H1 (cell line): Measurements from ENCODE around the gene CRHR2. TPM values are rescaled to one million over a fixed set of nuclear protein-coding genes. Genes with fewer than 3 reads are reported as not detected.

Experiments used
- CTCF ChIA-PET: fragments of 300-600 bp; sonication (Branson Sonifier 250); formaldehyde crosslinking; loops from one replicate; lab custom pipeline; 2021; ENCODE audit not compliant: partially characterized antibody; lab: Charles Lee
- POLR2A ChIA-PET: fragments of 300-600 bp; sonication (Branson Sonifier 250); formaldehyde crosslinking; loops from one replicate; lab custom pipeline; 2021; ENCODE audit warnings: inconsistent platforms; ENCODE audit not compliant: partially characterized antibody; lab: Charles Lee
- DNase-seq, 2 experiments: peaks; one replicate each; pipeline versions ENCODE4 v3.0.0 to v3.0.0-alpha.2; 2010 to 2022; ENCODE audit warnings: low spot score in 2 of 2, low read depth in 1 of 2, mixed read lengths in 1 of 2
- FAIRE-seq: peaks from 2 replicates; lab custom pipeline; 2011; peaks lifted over from hg19 to GRCh38; lab: Jason Lieb, UNC
- H2AFZ ChIP-seq: 2 replicates; pipeline ENCODE4 v1.8.1; 2012; ENCODE audit warnings: low read length, inconsistent platforms
- H2AK5ac ChIP-seq: 2 replicates; pipeline ENCODE4 v1.6.1; 2013; ENCODE audit warnings: low read depth, low read length
- H2BK120ac ChIP-seq: replicated peaks from 2 replicates; pipeline ENCODE3; 2013; ENCODE audit warnings: low read depth, low read length, inconsistent platforms
- H2BK12ac ChIP-seq: 2 replicates; pipeline ENCODE4 v1.6.1; 2013; ENCODE audit warnings: low read depth, low read length
- H2BK15ac ChIP-seq: 2 replicates; pipeline ENCODE4 v1.6.1; 2013; ENCODE audit warnings: low read length
- H2BK20ac ChIP-seq: 2 replicates; pipeline ENCODE4 v1.6.1; 2013; ENCODE audit warnings: low read length
- H2BK5ac ChIP-seq: 2 replicates; pipeline ENCODE4 v1.6.1; 2013; ENCODE audit warnings: low read depth, low read length
- H3K14ac ChIP-seq: 2 replicates; pipeline ENCODE4 v1.6.1; 2013; ENCODE audit warnings: inconsistent platforms; ENCODE audit not compliant: insufficient read length
- H3K18ac ChIP-seq: 2 replicates; pipeline ENCODE4 v1.6.1; 2013; ENCODE audit warnings: low read length; ENCODE audit errors: extremely low read depth
- H3K23ac ChIP-seq: 2 replicates; pipeline ENCODE4 v1.6.1; 2013; ENCODE audit warnings: inconsistent platforms; ENCODE audit not compliant: insufficient read length
- H3K23me2 ChIP-seq: 2 replicates; pipeline ENCODE4 v1.6.1; 2013; ENCODE audit warnings: low read depth, low read length
- H3K27ac ChIP-seq: 2 replicates; pipeline ENCODE4 v1.6.1; 2011; ENCODE audit warnings: low read depth, low read length, inconsistent platforms
- H3K27me3 ChIP-seq, 4 experiments: replicated peaks in 1 of 4; 1 replicate in 1 of 4; 2 replicates in 3 of 4; pipeline versions ENCODE4 v1.6.1 to v1.8.1; 2011 to 2013; ENCODE audit warnings: low read length in 3 of 4, mild to moderate bottlenecking in 3 of 4, inconsistent platforms in 2 of 4, mixed read lengths in 2 of 4, moderate library complexity in 1 of 4; ENCODE audit not compliant: control insufficient read depth in 3 of 4, insufficient read depth in 3 of 4; ENCODE audit errors: extremely low read depth in 1 of 4
- H3K36me3 ChIP-seq, 4 experiments: 2 replicates each; pipeline versions ENCODE4 v1.6.1 to v1.8.1; 2011 to 2013; ENCODE audit warnings: mild to moderate bottlenecking in 4 of 4, low read length in 3 of 4, moderate library complexity in 2 of 4, control low read depth in 1 of 4, inconsistent platforms in 1 of 4; ENCODE audit not compliant: insufficient read depth in 4 of 4, control insufficient read depth in 2 of 4
- H3K4ac ChIP-seq: replicated peaks from 2 replicates; pipeline ENCODE3; 2013; ENCODE audit warnings: low read length, low read depth, mixed read lengths, inconsistent platforms; ENCODE audit not compliant: insufficient read length
- H3K4me1 ChIP-seq, 4 experiments: replicated peaks in 1 of 4; 1 replicate in 1 of 4; 2 replicates in 3 of 4; pipeline versions ENCODE4 v1.6.1 to v1.8.1; 2011 to 2013; ENCODE audit warnings: low read length in 3 of 4, inconsistent platforms in 2 of 4, mixed read lengths in 1 of 4; ENCODE audit not compliant: insufficient read depth in 4 of 4, control insufficient read depth in 3 of 4
- H3K4me2 ChIP-seq, 2 experiments: 2 replicates each; pipeline versions ENCODE4 v1.6.1 to v1.8.1; 2011 to 2013; ENCODE audit warnings: low read depth in 2 of 2, low read length in 2 of 2, control low read depth in 1 of 2, inconsistent platforms in 1 of 2, mild to moderate bottlenecking in 1 of 2; ENCODE audit not compliant: insufficient read depth in 1 of 2
- H3K4me3 ChIP-seq, 4 experiments: fragments of 200-600, 300-600 bp in 1 of 4; sonication (generic), shearing (Covaris generic), sonication (Bioruptor Twin) in 1 of 4; 2 replicates each; pipeline versions ENCODE4 v1.5.1 to v1.8.1; 2011 to 2016; ENCODE audit warnings: low read length in 4 of 4, low read depth in 3 of 4, control low read depth in 2 of 4, inconsistent platforms in 2 of 4, mild to moderate bottlenecking in 2 of 4, mixed read lengths in 1 of 4, moderate library complexity in 1 of 4; ENCODE audit not compliant: insufficient read depth in 2 of 4; ENCODE audit errors: extremely low read depth in 1 of 4
- H3K56ac ChIP-seq: replicated peaks from 2 replicates; pipeline ENCODE3; 2013; ENCODE audit warnings: low read depth, mild to moderate bottlenecking, mixed read lengths, low read length, inconsistent platforms; ENCODE audit not compliant: insufficient read length
- H3K79me1 ChIP-seq: 2 replicates; pipeline ENCODE4 v1.6.1; 2013; ENCODE audit warnings: low read depth, low read length, control low read depth
- H3K79me2 ChIP-seq, 2 experiments: 2 replicates each; pipeline versions ENCODE4 v1.6.1 to v1.8.1; 2012 to 2013; ENCODE audit warnings: low read length in 2 of 2, mild to moderate bottlenecking in 2 of 2, inconsistent platforms in 1 of 2; ENCODE audit not compliant: insufficient read depth in 2 of 2, control insufficient read depth in 1 of 2
- H3K9ac ChIP-seq, 4 experiments: replicated peaks in 1 of 4; 1 replicate in 1 of 4; 2 replicates in 3 of 4; pipeline versions ENCODE4 v1.6.1 to v1.8.1; 2011 to 2013; ENCODE audit warnings: low read depth in 3 of 4, low read length in 3 of 4, control low read depth in 2 of 4, mild to moderate bottlenecking in 2 of 4, moderate library complexity in 2 of 4, inconsistent platforms in 1 of 4; ENCODE audit errors: extremely low read depth in 1 of 4
- H3K9me3 ChIP-seq, 2 experiments: 2 replicates each; pipeline versions ENCODE4 v1.6.1 to v1.8.1; 2012 to 2013; ENCODE audit warnings: mild to moderate bottlenecking in 2 of 2, moderate library complexity in 2 of 2, control low read depth in 1 of 2, inconsistent platforms in 1 of 2, low read depth in 1 of 2, low read length in 1 of 2, mixed read lengths in 1 of 2; ENCODE audit not compliant: insufficient read depth in 2 of 2
- H4K20me1 ChIP-seq, 2 experiments: replicated peaks in 1 of 2; 2 replicates each; pipeline versions ENCODE3 to v1.8.1; 2011 to 2013; ENCODE audit warnings: inconsistent platforms in 2 of 2, low read length in 2 of 2, mild to moderate bottlenecking in 1 of 2; ENCODE audit not compliant: insufficient read depth in 2 of 2, control insufficient read depth in 1 of 2
- H4K5ac ChIP-seq: 2 replicates; pipeline ENCODE4 v1.6.1; 2013; ENCODE audit warnings: low read length, low read depth, mixed read lengths, inconsistent platforms; ENCODE audit not compliant: insufficient read length
- H4K8ac ChIP-seq: 2 replicates; pipeline ENCODE4 v1.8.0; 2013; ENCODE audit warnings: mild to moderate bottlenecking, moderate library complexity, low read length, inconsistent platforms; ENCODE audit not compliant: insufficient read depth; ENCODE audit errors: extremely low read depth
- H4K91ac ChIP-seq: replicated peaks from 2 replicates; pipeline ENCODE3; 2013; ENCODE audit warnings: low read length, mixed read lengths, inconsistent platforms; ENCODE audit not compliant: insufficient read length
- EZH2 ChIP-seq: fragments of 200-600 bp; sonication (generic); IDR thresholded peaks from 2 replicates; pipeline ENCODE4 v1.7.1; 2012; ENCODE audit warnings: low read depth, mild to moderate bottlenecking, moderate library complexity, low read length, inconsistent platforms; ENCODE audit not compliant: severe bottlenecking
- KDM5A ChIP-seq: fragments of 200-600 bp; IDR thresholded peaks from 2 replicates; pipeline ENCODE4 v1.7.1; 2012; ENCODE audit warnings: mild to moderate bottlenecking, low read length, inconsistent platforms, mixed read lengths
- SIN3A ChIP-seq, 2 experiments: IDR thresholded peaks in 1 of 2; conservative IDR thresholded peaks in 1 of 2; 2 replicates each; pipeline ENCODE4 v1.6.1; 2011 to 2012; ENCODE audit warnings: low read length in 2 of 2, improper control_type of control experiment in 1 of 2, low read depth in 1 of 2, mild to moderate bottlenecking in 1 of 2
- SIX5 ChIP-seq: IDR thresholded peaks from 2 replicates; pipeline ENCODE4 v1.6.1; 2011; ENCODE audit warnings: mild to moderate bottlenecking, low read depth, low read length
- TCF12 ChIP-seq: IDR thresholded peaks from 2 replicates; pipeline ENCODE4 v1.6.1; 2011; ENCODE audit warnings: low read depth, mild to moderate bottlenecking, low read length
- WGBS, 2 experiments: shearing (Covaris generic) in 1 of 2; methylation state at CpG; one replicate each; pipeline versions ENCODE4 v1.1.6 to v1.1.7; 2013 to 2015; ENCODE audit warnings: low lambda C conversion rate in 2 of 2, mixed read lengths in 2 of 2, inconsistent platforms in 1 of 2, low coverage in 1 of 2, missing lambda C conversion rate in 1 of 2; ENCODE audit not compliant: insufficient replicate concordance in 2 of 2, insufficient coverage in 1 of 2, insufficient read length in 1 of 2; ENCODE audit errors: extremely low coverage in 1 of 2, missing lambda C conversion rate in 1 of 2; 5-methylcytosine and 5-hydroxymethylcytosine counted together
- polyA plus RNA-seq, 7 experiments: library from polyadenylated mRNA; depleted of rRNA in 3 of 7; stranded (reverse) in 5 of 7; unstranded in 2 of 7; fragments of >200 nt in 5 of 7; fragments of 200-250 nt in 2 of 7; gene quantifications; 1 replicate in 5 of 7; 2 replicates in 1 of 7; 4 replicates in 1 of 7; pipeline versions ENCODE4 v1.2.1 to v1.2.3, GENCODE V29; 2011 to 2013; ENCODE audit warnings: missing spikeins in 2 of 7, mixed read lengths in 2 of 7
- total RNA-seq: library from RNA; stranded (reverse); fragmentation: NEBNext Ultra II Directional; extraction: Animal tissue kit (Norgen Biotek cat#: 25700); gene quantifications from 2 replicates; pipeline ENCODE4 v1.2.1, GENCODE V29; 2021

The CRHR2 gene
- total and polyA plus RNA-seq, 2 of the 8 experiments (the other 6 are each of a cell fraction or from before 2014, with no cell fraction given), result 0.37 to 1.3 TPM

- Histone ChIP-seq H3K23me2 (peaks cover 15% of the 10 kb centered on the region; the same call in 1 of the 2 replicates), H3K18ac (no peak overlapping the region), H3K4me1 (peaks cover 6 to 16% (median 7%) of the 10 kb centered on the region in 4 experiments), H2BK120ac (no peak overlapping the region), H3K56ac (no peak overlapping the region), H2AFZ (no peak overlapping the region), H3K36me3 (no peaks in the 10 kb centered on the region), H4K5ac (no peak overlapping the region), H3K23ac (no peak overlapping the region), H2BK15ac (0 out of 2 replicates have a peak overlapping the region, but pooled peaks have one; percentile 2), H3K4me2 (peak overlapping the region in 1 of 2 experiments; percentile 31; a peak in 2 of 4 replicates), H2BK12ac (peak overlapping the region; percentile 32; the same call in 1 of the 2 replicates), H3K9me3 (no peaks in the 10 kb centered on the region), H4K20me1 (peaks cover 3 to 18% of the 10 kb centered on the region in 2 experiments), H3K79me1 (no peaks in the 10 kb centered on the region; the same call in 1 of the 2 replicates), H4K8ac (no peak overlapping the region), H2BK5ac (0 out of 2 replicates have a peak overlapping the region, but pooled peaks have one; percentile 26), H2AK5ac (no peak overlapping the region), H3K27ac (no peak overlapping the region), H3K27me3 (peaks cover 10 to 38% (median 36%) of the 10 kb centered on the region in 4 experiments), H4K91ac (no peak overlapping the region), H3K79me2 (no peaks in the 10 kb centered on the region), H3K4me3 (no peak overlapping the region), H2BK20ac (no peak overlapping the region), H3K14ac (no peak overlapping the region), H3K9ac (no peak overlapping the region), H3K4ac (no peak overlapping the region)
- DNase-seq (no peak), FAIRE-seq (no peak)
- POLR2A ChIA-PET, result interaction anchor here (0.7 to 2.8 kb wide), 7 partner anchors 11 to 44 kb away, joined by 3 to 11 read pairs (median 4); no protein-coding TSS in a partner anchor
- CTCF ChIA-PET, result interaction anchor here (1.2 to 4.6 kb wide), 15 partner anchors 8 to 67 kb away, joined by 3 to 31 read pairs (median 7); no protein-coding TSS in a partner anchor
- WGBS, 2 experiments, result 100% methylated on average over 2 of the region's 2 CpGs; no CpG with 5 or more reads in 1 of the 2 experiments
- TF ChIP-seq KDM5A (no peak), TCF12 (no peak), EZH2 (no peak), SIX5 (no peak), SIN3A (conservative IDR thresholded peaks at IDR 0.05 in 1 of 2, IDR thresholded peaks at IDR 0.05 in 1 of 2; ENCODE audit: low read depth in 1 of 2, low read length in 2 of 2) (no peak)
Measured at GRCh38 chr7:30678805-30679204, 3.5 kb downstream of the CRHR2 start.
